GM12878 (cell line): ENCODE results near the gene NUP210. TPM values are rescaled to one million over a fixed set of nuclear protein-coding genes. Genes with fewer than 3 reads are reported as not detected.

ENCODE experiments used
- ATAC-seq: fragments of 200-7000 bp; cut with Tn5 transposase; 3 replicates; pipeline ENCODE4 v1.9.1; 2020; ENCODE audit warnings: mild to moderate bottlenecking, moderate library complexity
- BruUV-seq: library from RNA; stranded (reverse); fragments of 400-500 nt; replicated peaks from 2 replicates; lab custom pipeline; 2021; lab: Mats Ljungman, UMichigan
- CTCF ChIA-PET: fragments of 300-600 bp; sonication (Branson Sonifier 250); formaldehyde crosslinking; extraction: SDS; loops from one replicate; lab custom pipeline; 2021; ENCODE audit warnings: inconsistent platforms; lab: Yijun Ruan, JAX
- POLR2A ChIA-PET: fragments of 350-600 bp; formaldehyde crosslinking; extraction: SDS; loops from one replicate; lab custom pipeline; 2021; ENCODE audit warnings: inconsistent platforms; lab: Charles Lee
- RAD21 ChIA-PET: fragments of 300-600 bp; sonication (Branson Sonifier 250); formaldehyde crosslinking; loops from one replicate; lab custom pipeline; 2023; ENCODE audit warnings: antibody characterized with exemption; ENCODE audit not compliant: unreplicated experiment; lab: Charles Lee
- SMC1A ChIA-PET: fragments of 300-600 bp; sonication (Branson Sonifier 250); formaldehyde crosslinking; loops from one replicate; lab custom pipeline; 2023; ENCODE audit not compliant: unreplicated experiment, uncharacterized antibody; lab: Charles Lee
- DNase-seq: peaks from one replicate; pipeline ENCODE4 v3.0.0-alpha.2; 2011; ENCODE audit warnings: low read depth, low spot score
- FAIRE-seq: peaks from 3 replicates; lab custom pipeline; 2011; peaks lifted over from hg19 to GRCh38; lab: Jason Lieb, UNC
- H2AFZ ChIP-seq: 2 replicates; pipeline ENCODE4 v1.6.0; 2011; ENCODE audit warnings: low read depth, low read length, control low read depth; ENCODE audit not compliant: control insufficient read depth
- H3K27ac ChIP-seq: 2 replicates; pipeline ENCODE4 v1.5.1; 2011; ENCODE audit warnings: control low read depth; ENCODE audit not compliant: control insufficient read depth, insufficient read depth
- H3K27me3 ChIP-seq, 2 experiments: replicated peaks in 1 of 2; 2 replicates each; pipeline versions ENCODE4 v1.6.0 to v1.6.1; 2011; ENCODE audit warnings: low read length in 1 of 2; ENCODE audit not compliant: control insufficient read depth in 2 of 2, insufficient read depth in 2 of 2
- H3K36me3 ChIP-seq, 2 experiments: 2 replicates each; pipeline ENCODE4 v1.5.1; 2011; ENCODE audit warnings: low read length in 1 of 2; ENCODE audit not compliant: control insufficient read depth in 2 of 2, insufficient read depth in 2 of 2
- H3K4me1 ChIP-seq: 2 replicates; pipeline ENCODE4 v1.6.1; 2011; ENCODE audit warnings: mild to moderate bottlenecking, low read length, moderate library complexity, mixed read lengths; ENCODE audit not compliant: control insufficient read depth, insufficient read depth
- H3K4me2 ChIP-seq: 2 replicates; pipeline ENCODE4 v1.6.0; 2011; ENCODE audit warnings: control low read depth; ENCODE audit not compliant: control insufficient read depth, insufficient read depth
- H3K4me3 ChIP-seq: fragments of 200-600 bp; sonication (generic); 2 replicates; pipeline ENCODE4 v1.5.1; 2016
- H3K79me2 ChIP-seq: 2 replicates; pipeline ENCODE4 v1.6.0; 2011; ENCODE audit warnings: low read length; ENCODE audit not compliant: control insufficient read depth, insufficient read depth
- H3K9ac ChIP-seq: 2 replicates; pipeline ENCODE4 v1.8.0; 2011; ENCODE audit warnings: low read length, control low read depth, mixed read lengths; ENCODE audit not compliant: control insufficient read depth, insufficient read depth
- H3K9me3 ChIP-seq: replicated peaks from 3 replicates; pipeline ENCODE4 v1.5.1; 2011; ENCODE audit warnings: mild to moderate bottlenecking, low read length; ENCODE audit not compliant: control insufficient read depth, insufficient read depth
- H4K20me1 ChIP-seq: 2 replicates; pipeline ENCODE4 v1.6.0; 2011; ENCODE audit not compliant: control insufficient read depth, insufficient read depth
- ASH2L ChIP-seq: fragments of 300-600, 200-600 bp; sonication (generic); IDR thresholded peaks from 2 replicates; pipeline ENCODE4 v1.6.1; 2017; ENCODE audit warnings: low read depth, mild to moderate bottlenecking, borderline replicate concordance
- CTCF ChIP-seq, 3 experiments: IDR thresholded peaks in 2 of 3; conservative IDR thresholded peaks in 1 of 3; 2 replicates each; pipeline ENCODE4 v1.5.1; 2011; ENCODE audit warnings: low read depth in 3 of 3, low read length in 3 of 3, mild to moderate bottlenecking in 3 of 3, control low read depth in 2 of 3, moderate library complexity in 2 of 3, inconsistent platforms in 1 of 3, mixed read lengths in 1 of 3; ENCODE audit not compliant: control insufficient read depth in 2 of 3, insufficient read depth in 1 of 3; ENCODE audit errors: extremely low read depth in 1 of 3
- EED ChIP-seq: sonication (generic); IDR thresholded peaks from 2 replicates; pipeline ENCODE4 v1.6.1; 2016; ENCODE audit warnings: antibody characterized with exemption, low read depth
- FOS ChIP-seq: IDR thresholded peaks from 3 replicates; pipeline ENCODE4 v1.6.1; 2011; ENCODE audit warnings: borderline replicate concordance; ENCODE audit not compliant: insufficient read length; ENCODE audit errors: extremely low read depth
- POU2F2 ChIP-seq: IDR thresholded peaks from 3 replicates; pipeline ENCODE4 v1.6.1; 2011; ENCODE audit warnings: low read depth, mild to moderate bottlenecking, low read length, borderline replicate concordance
- RAD21 ChIP-seq: IDR thresholded peaks from 2 replicates; pipeline ENCODE4 v1.6.1; 2011; ENCODE audit warnings: mild to moderate bottlenecking, low read depth, low read length, moderate library complexity; ENCODE audit not compliant: insufficient read depth
- SMC3 ChIP-seq: IDR thresholded peaks from 2 replicates; pipeline ENCODE4 v1.6.1; 2011; ENCODE audit warnings: low read length, improper control_type of control experiment, borderline replicate concordance
- ZZZ3 ChIP-seq: IDR thresholded peaks from 2 replicates; pipeline ENCODE4 v1.6.1; 2011; ENCODE audit warnings: low read depth; ENCODE audit not compliant: control insufficient read depth, insufficient read length
- WGBS: methylation state at CpG from one replicate; pipeline ENCODE4 v1.1.6; 2016; ENCODE audit warnings: low lambda C conversion rate; ENCODE audit not compliant: insufficient replicate concordance, insufficient coverage; ENCODE audit errors: missing lambda C conversion rate; 5-methylcytosine and 5-hydroxymethylcytosine counted together
- in situ Hi-C: fragments of 300-500 bp; cut with MboI; formaldehyde crosslinking; loops from 9 replicates; pipeline ENCODE4 v1.14.3; 2018; ENCODE audit warnings: mixed read lengths
- intact Hi-C: fragments of 100-400 bp; cut with micrococcal nuclease; formaldehyde crosslinking; loops from one replicate; pipeline ENCODE4 v1.14.2; 2022; ENCODE audit not compliant: unreplicated experiment
- polyA plus RNA-seq, 11 experiments: library from polyadenylated mRNA; depleted of rRNA in 4 of 11; unstranded in 6 of 11; stranded (reverse) in 5 of 11; fragments of >200 nt; fragmentation: Nextera tagmentation in 4 of 11; fragmentation: Illumina TruSeq in 1 of 11; extraction: Ambion mirVana in 4 of 11; extraction: Trizol in 1 of 11; gene quantifications; 1 replicate in 1 of 11; 2 replicates in 10 of 11; pipeline versions ENCODE4 v1.2.1 to v1.2.3, GENCODE V29; 2011 to 2016; ENCODE audit warnings: inconsistent platforms in 2 of 11, missing spikeins in 2 of 11, low read depth in 1 of 11
- total RNA-seq, 4 experiments: library from RNA; depleted of rRNA in 3 of 4; stranded (reverse); fragments of >200 nt in 3 of 4; fragmentation: Illumina TruSeq in 1 of 4; extraction: Trizol in 1 of 4; gene quantifications; 2 replicates each; pipeline versions ENCODE4 v1.2.1 to v1.2.3, GENCODE V29; 2013 to 2021
- TF ChIP-seq, protein P1 (sequence below): fragments of 450-650 bp; IDR thresholded peaks from 2 replicates; pipeline ENCODE4 v1.6.1; 2017; ENCODE audit warnings: mild to moderate bottlenecking, moderate library complexity
- TF ChIP-seq, protein P2 (sequence below): fragments of 450-650 bp; IDR thresholded peaks from 2 replicates; pipeline ENCODE4 v1.6.1; 2016; ENCODE audit warnings: mild to moderate bottlenecking, moderate library complexity, borderline replicate concordance

NUP210 gene
- total and polyA plus RNA-seq, 10 of the 15 experiments (the other 5 are each of a cell fraction or from before 2014, with no cell fraction given), result 2.9 to 150 (median 76.0) TPM

DNA sequence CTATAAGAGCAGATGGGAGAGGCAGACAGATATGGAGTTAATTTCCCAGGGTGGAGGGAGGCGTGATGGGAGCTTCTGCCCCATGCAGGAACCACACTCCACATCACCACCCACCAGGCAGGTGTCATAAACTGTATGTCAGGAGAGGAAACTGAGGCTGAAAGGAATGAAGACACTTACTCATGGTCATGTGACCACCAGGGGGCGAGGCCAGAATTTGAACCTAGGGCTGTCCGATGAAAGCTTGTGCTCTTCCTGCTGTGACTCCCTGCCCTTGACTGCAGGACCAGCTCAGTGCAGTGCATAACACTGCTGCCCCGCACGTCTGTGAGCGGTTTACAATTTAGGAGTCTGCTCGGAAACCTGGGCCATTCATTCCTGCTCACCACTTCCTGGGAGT is 28.8 kb downstream of the NUP210 start:
- FAIRE-seq, result no peak

More for the DNA sequence above, 28.8 kb downstream of the NUP210 start:
- Histone ChIP-seq H4K20me1 (no peaks in the 10 kb centered on the region), H3K4me3 (no peak overlapping the region), H3K4me2 (no peak overlapping the region), H3K4me1 (no peaks in the 10 kb centered on the region), H3K27ac (no peak overlapping the region), H3K9me3 (no peaks in the 10 kb centered on the region), H2AFZ (no peak overlapping the region), H3K9ac (no peak overlapping the region), H3K27me3 (no peaks in the 10 kb centered on the region), H3K36me3 (peaks cover 37 to 52% of the 10 kb centered on the region in 2 experiments), H3K79me2 (no peaks in the 10 kb centered on the region)
- TF ChIP-seq, protein P1, sequence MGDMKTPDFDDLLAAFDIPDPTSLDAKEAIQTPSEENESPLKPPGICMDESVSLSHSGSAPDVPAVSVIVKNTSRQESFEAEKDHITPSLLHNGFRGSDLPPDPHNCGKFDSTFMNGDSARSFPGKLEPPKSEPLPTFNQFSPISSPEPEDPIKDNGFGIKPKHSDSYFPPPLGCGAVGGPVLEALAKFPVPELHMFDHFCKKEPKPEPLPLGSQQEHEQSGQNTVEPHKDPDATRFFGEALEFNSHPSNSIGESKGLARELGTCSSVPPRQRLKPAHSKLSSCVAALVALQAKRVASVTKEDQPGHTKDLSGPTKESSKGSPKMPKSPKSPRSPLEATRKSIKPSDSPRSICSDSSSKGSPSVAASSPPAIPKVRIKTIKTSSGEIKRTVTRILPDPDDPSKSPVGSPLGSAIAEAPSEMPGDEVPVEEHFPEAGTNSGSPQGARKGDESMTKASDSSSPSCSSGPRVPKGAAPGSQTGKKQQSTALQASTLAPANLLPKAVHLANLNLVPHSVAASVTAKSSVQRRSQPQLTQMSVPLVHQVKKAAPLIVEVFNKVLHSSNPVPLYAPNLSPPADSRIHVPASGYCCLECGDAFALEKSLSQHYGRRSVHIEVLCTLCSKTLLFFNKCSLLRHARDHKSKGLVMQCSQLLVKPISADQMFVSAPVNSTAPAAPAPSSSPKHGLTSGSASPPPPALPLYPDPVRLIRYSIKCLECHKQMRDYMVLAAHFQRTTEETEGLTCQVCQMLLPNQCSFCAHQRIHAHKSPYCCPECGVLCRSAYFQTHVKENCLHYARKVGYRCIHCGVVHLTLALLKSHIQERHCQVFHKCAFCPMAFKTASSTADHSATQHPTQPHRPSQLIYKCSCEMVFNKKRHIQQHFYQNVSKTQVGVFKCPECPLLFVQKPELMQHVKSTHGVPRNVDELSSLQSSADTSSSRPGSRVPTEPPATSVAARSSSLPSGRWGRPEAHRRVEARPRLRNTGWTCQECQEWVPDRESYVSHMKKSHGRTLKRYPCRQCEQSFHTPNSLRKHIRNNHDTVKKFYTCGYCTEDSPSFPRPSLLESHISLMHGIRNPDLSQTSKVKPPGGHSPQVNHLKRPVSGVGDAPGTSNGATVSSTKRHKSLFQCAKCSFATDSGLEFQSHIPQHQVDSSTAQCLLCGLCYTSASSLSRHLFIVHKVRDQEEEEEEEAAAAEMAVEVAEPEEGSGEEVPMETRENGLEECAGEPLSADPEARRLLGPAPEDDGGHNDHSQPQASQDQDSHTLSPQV, result no peak
- TF ChIP-seq CTCF (IDR thresholded peaks at IDR 0.05 in 2 of 3, conservative IDR thresholded peaks at IDR 0.05 in 1 of 3; ENCODE audit: control insufficient read depth in 2 of 3, extremely low read depth in 1 of 3, insufficient read depth in 1 of 3, low read depth in 3 of 3, low read length in 3 of 3), result peak in 1 of 3 experiments; percentile 12; a peak in 1 of 6 replicates
- TF ChIP-seq RAD21, result 0 out of 2 replicates have a peak, but pooled peaks have one; percentile 2
- TF ChIP-seq, protein P2, sequence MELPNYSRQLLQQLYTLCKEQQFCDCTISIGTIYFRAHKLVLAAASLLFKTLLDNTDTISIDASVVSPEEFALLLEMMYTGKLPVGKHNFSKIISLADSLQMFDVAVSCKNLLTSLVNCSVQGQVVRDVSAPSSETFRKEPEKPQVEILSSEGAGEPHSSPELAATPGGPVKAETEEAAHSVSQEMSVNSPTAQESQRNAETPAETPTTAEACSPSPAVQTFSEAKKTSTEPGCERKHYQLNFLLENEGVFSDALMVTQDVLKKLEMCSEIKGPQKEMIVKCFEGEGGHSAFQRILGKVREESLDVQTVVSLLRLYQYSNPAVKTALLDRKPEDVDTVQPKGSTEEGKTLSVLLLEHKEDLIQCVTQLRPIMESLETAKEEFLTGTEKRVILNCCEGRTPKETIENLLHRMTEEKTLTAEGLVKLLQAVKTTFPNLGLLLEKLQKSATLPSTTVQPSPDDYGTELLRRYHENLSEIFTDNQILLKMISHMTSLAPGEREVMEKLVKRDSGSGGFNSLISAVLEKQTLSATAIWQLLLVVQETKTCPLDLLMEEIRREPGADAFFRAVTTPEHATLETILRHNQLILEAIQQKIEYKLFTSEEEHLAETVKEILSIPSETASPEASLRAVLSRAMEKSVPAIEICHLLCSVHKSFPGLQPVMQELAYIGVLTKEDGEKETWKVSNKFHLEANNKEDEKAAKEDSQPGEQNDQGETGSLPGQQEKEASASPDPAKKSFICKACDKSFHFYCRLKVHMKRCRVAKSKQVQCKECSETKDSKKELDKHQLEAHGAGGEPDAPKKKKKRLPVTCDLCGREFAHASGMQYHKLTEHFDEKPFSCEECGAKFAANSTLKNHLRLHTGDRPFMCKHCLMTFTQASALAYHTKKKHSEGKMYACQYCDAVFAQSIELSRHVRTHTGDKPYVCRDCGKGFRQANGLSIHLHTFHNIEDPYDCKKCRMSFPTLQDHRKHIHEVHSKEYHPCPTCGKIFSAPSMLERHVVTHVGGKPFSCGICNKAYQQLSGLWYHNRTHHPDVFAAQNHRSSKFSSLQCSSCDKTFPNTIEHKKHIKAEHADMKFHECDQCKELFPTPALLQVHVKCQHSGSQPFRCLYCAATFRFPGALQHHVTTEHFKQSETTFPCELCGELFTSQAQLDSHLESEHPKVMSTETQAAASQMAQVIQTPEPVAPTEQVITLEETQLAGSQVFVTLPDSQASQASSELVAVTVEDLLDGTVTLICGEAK, result no peak
- no peak for TF ChIP-seq EED
- TF ChIP-seq FOS, result no peak
- no peak for TF ChIP-seq ZZZ3
- TF ChIP-seq POU2F2, result no peak
- peak; percentile 13; the same call in 1 of the 2 replicates for TF ChIP-seq SMC3
- no peak for TF ChIP-seq ASH2L
- intact Hi-C loops, result loop anchor here (2.0 kb wide), 1 partner anchor 61 kb away; no protein-coding TSS in a partner anchor
- SMC1A ChIA-PET, result interaction anchor here (1.0 to 1.5 kb wide), 2 partner anchors 61 to 161 kb away, joined by 3 to 7 read pairs; no protein-coding TSS in a partner anchor
- DNase-seq (no peak), ATAC-seq (no peak)
- CTCF ChIA-PET, result interaction anchor here (4.6 kb wide), 1 partner anchor 61 kb away, joined by 36 read pairs; no protein-coding TSS in a partner anchor
- POLR2A ChIA-PET, result no interaction called here
- no TSS peak for BruUV-seq
- RAD21 ChIA-PET, result interaction anchor here (1.2 to 2.2 kb wide), 2 partner anchors 61 to 300 kb away, joined by 3 to 13 read pairs; no protein-coding TSS in a partner anchor
- 86% methylated on average over 7 of the region's 7 CpGs for WGBS
- in situ Hi-C loops, result no loop called here
